PC-9 (cell line): ENCODE data around the gene TRAF3.
"Not testable (repeated sequence)": the region's sequence is repeated elsewhere in the genome, so short reads cannot be mapped to it uniquely, and the experiment has no call there.

Experiments used
- EZH2 ChIP-seq: fragments of 200-600 bp; sonication (generic); IDR thresholded peaks from 2 replicates; pipeline ENCODE4 v1.8.0; 2017; ENCODE audit warnings: antibody characterized with exemption, low read depth
- TF ChIP-seq, protein P1 (sequence below): fragments of 200-600 bp; sonication (generic); conservative IDR thresholded peaks from 2 replicates; pipeline ENCODE4 v1.6.1; 2017; ENCODE audit warnings: mixed run types, antibody characterized with exemption, mild to moderate bottlenecking, moderate library complexity

DNA sequence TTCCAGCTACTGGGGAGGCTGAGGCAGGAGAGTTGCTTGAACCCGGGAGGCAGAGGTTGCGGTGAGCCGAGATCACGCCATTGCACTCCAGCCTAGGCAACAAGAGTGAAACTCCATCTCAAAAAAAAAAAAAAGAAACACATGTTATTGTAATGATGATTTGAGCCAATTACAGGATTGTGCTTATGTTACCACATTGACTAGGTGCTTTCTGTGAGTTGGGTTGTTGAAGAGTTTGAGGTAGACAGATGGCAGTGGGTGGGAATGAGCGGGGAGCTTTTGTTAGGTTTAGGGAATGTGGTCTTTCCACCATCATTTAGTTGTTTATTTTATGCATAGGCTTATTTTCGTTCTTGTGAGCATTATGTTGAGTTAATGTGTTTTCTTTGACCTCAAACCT is 45.6 kb downstream of the TRAF3 start:
- TF ChIP-seq, protein P1, sequence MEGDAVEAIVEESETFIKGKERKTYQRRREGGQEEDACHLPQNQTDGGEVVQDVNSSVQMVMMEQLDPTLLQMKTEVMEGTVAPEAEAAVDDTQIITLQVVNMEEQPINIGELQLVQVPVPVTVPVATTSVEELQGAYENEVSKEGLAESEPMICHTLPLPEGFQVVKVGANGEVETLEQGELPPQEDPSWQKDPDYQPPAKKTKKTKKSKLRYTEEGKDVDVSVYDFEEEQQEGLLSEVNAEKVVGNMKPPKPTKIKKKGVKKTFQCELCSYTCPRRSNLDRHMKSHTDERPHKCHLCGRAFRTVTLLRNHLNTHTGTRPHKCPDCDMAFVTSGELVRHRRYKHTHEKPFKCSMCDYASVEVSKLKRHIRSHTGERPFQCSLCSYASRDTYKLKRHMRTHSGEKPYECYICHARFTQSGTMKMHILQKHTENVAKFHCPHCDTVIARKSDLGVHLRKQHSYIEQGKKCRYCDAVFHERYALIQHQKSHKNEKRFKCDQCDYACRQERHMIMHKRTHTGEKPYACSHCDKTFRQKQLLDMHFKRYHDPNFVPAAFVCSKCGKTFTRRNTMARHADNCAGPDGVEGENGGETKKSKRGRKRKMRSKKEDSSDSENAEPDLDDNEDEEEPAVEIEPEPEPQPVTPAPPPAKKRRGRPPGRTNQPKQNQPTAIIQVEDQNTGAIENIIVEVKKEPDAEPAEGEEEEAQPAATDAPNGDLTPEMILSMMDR = not testable (repeated sequence)
- TF ChIP-seq EZH2 = not testable (repeated sequence)
